Endodermal cell (in vitro differentiated cells): ENCODE data around the gene KAZN. TPM values are rescaled to one million over a fixed set of nuclear protein-coding genes. Genes with fewer than 3 reads are reported as not detected.
A peak's percentile ranks its signal among the peaks of the same experiment; 100 is the strongest.

Source experiments
- DNase-seq: peaks from one replicate; pipeline ENCODE4 v3.0.0-alpha.2; 2017
- H3K27ac ChIP-seq: 2 replicates; pipeline ENCODE4 v1.5.1; 2013; ENCODE audit warnings: mild to moderate bottlenecking, low read depth, low read length, moderate library complexity
- H3K27me3 ChIP-seq: 2 replicates; pipeline ENCODE4 v1.6.1; 2013; ENCODE audit warnings: mild to moderate bottlenecking, low read length, moderate library complexity; ENCODE audit not compliant: insufficient read depth, control insufficient read depth, poor library complexity, severe bottlenecking
- H3K36me3 ChIP-seq: 2 replicates; pipeline ENCODE4 v1.7.0; 2013; ENCODE audit warnings: mild to moderate bottlenecking, low read length, moderate library complexity; ENCODE audit not compliant: control insufficient read depth, insufficient read depth
- H3K4me1 ChIP-seq: one replicate; pipeline ENCODE4 v1.7.0; 2013; ENCODE audit warnings: low read length; ENCODE audit not compliant: control insufficient read depth, insufficient read depth
- H3K4me3 ChIP-seq: 2 replicates; pipeline ENCODE4 v1.5.1; 2013; ENCODE audit warnings: mild to moderate bottlenecking, low read length, moderate library complexity
- H3K9ac ChIP-seq: 2 replicates; pipeline ENCODE4 v1.6.1; 2013; ENCODE audit warnings: mild to moderate bottlenecking, low read length, moderate library complexity; ENCODE audit not compliant: poor library complexity, severe bottlenecking; ENCODE audit errors: extremely low read depth
- H3K9me3 ChIP-seq: 2 replicates; pipeline ENCODE4 v1.6.1; 2013; ENCODE audit warnings: mild to moderate bottlenecking, low read length, moderate library complexity; ENCODE audit not compliant: control insufficient read depth
- H3K27ac Mint-ChIP-seq: 2 replicates; pipeline ENCODE4 v1.8.0; 2020; ENCODE audit warnings: mixed read lengths
- H3K27me3 Mint-ChIP-seq: 2 replicates; pipeline ENCODE4 v1.8.0; 2021; ENCODE audit warnings: mild to moderate bottlenecking, mixed read lengths; ENCODE audit not compliant: insufficient read depth
- H3K36me3 Mint-ChIP-seq: 2 replicates; pipeline ENCODE4 v1.8.0; 2020; ENCODE audit warnings: low read depth, mixed read lengths
- H3K4me1 Mint-ChIP-seq: 2 replicates; pipeline ENCODE4 v1.8.0; 2020; ENCODE audit warnings: mixed read lengths
- H3K4me3 Mint-ChIP-seq: 2 replicates; pipeline ENCODE4 v1.8.0; 2020; ENCODE audit warnings: mild to moderate bottlenecking, moderate library complexity, mixed read lengths
- H3K9me3 Mint-ChIP-seq: 2 replicates; pipeline ENCODE4 v1.8.0; 2020; ENCODE audit warnings: mild to moderate bottlenecking, mixed read lengths
- CTCF ChIP-seq: fragments of 200-600 bp; sonication (generic); conservative IDR thresholded peaks from 2 replicates; pipeline ENCODE4 v1.5.0; 2021; ENCODE audit warnings: antibody characterized with exemption, mild to moderate bottlenecking
- WGBS, 2 experiments: methylation state at CpG; one replicate each; pipeline versions ENCODE4 v1.1.5 to v1.1.7; 2013; ENCODE audit warnings: missing lambda C conversion rate in 2 of 2, mixed read lengths in 1 of 2; ENCODE audit not compliant: insufficient coverage in 1 of 2, insufficient read length in 1 of 2; 5-methylcytosine and 5-hydroxymethylcytosine counted together
- total RNA-seq, 2 donors: library from RNA; stranded (reverse); fragmentation: NEBNext Ultra II Directional in 1 of 2; extraction: Animal tissue kit (Norgen Biotek cat#: 25700) in 1 of 2; gene quantifications; 2 replicates in 1 of 2; 3 replicates in 1 of 2; pipeline ENCODE4 v1.2.1, GENCODE V29; 2021

The KAZN gene
- total RNA-seq, 2 donors from 2014 or later = 12.4 to 13.9 TPM

- Histone ChIP-seq H3K4me3 (no peak overlapping the region), H3K4me1 (peaks cover 9% of the 10 kb centered on the region), H3K9ac (no peak overlapping the region), H3K27ac (no peak overlapping the region), H3K9me3 (no peaks in the 10 kb centered on the region), H3K27me3 (no peaks in the 10 kb centered on the region), H3K36me3 (no peaks in the 10 kb centered on the region)
- no peak for TF ChIP-seq CTCF
- 84 to 90% methylated on average over 1 of the region's 1 CpG for WGBS, 2 experiments
- Mint-ChIP-seq H3K36me3 (no peaks in the 10 kb centered on the region), H3K27me3 (no peaks in the 10 kb centered on the region), H3K27ac (no peak overlapping the region), H3K4me1 (peaks cover 36% of the 10 kb centered on the region), H3K4me3 (no peak overlapping the region), H3K9me3 (no peaks in the 10 kb centered on the region)
- no peak for DNase-seq
Measured at GRCh38 chr1:14786681-14787080, 188.2 kb downstream of the KAZN start.

GRCh38 chr1:14787604-14788003 is 189.1 kb downstream of the KAZN start:
- H3K36me3 Mint-ChIP-seq = no peaks in the 10 kb centered on the region
- no peaks in the 10 kb centered on the region for H3K27me3 ChIP-seq
- DNase-seq = peak; percentile 62
- H3K4me3 ChIP-seq = no peak overlapping the region
- H3K9me3 ChIP-seq = no peaks in the 10 kb centered on the region
- H3K4me3 Mint-ChIP-seq = no peak overlapping the region
- peaks cover 36% of the 10 kb centered on the region for H3K4me1 Mint-ChIP-seq
- H3K9ac ChIP-seq = no peak overlapping the region
- no peaks in the 10 kb centered on the region for H3K36me3 ChIP-seq
- no peaks in the 10 kb centered on the region for H3K27me3 Mint-ChIP-seq
- H3K4me1 ChIP-seq = peaks cover 9% of the 10 kb centered on the region
- peak; percentile 60 for TF ChIP-seq CTCF
- H3K9me3 Mint-ChIP-seq = no peaks in the 10 kb centered on the region
- no peak overlapping the region for H3K27ac ChIP-seq
- no peak overlapping the region for H3K27ac Mint-ChIP-seq
- 91% methylated on average over 8 to 10 of the region's 10 CpGs for WGBS, 2 experiments

GRCh38 chr1:14788080-14788479 is 189.6 kb downstream of the KAZN start:
- WGBS, 2 experiments = 93 to 96% methylated on average over 4 to 7 of the region's 7 CpGs

More at GRCh38 chr1:14788080-14788479, 189.6 kb downstream of the KAZN start:
- no peaks in the 10 kb centered on the region for H3K9me3 Mint-ChIP-seq
- no peak for TF ChIP-seq CTCF
- H3K4me3 Mint-ChIP-seq = no peak overlapping the region
- H3K4me3 ChIP-seq = no peak overlapping the region
- H3K36me3 ChIP-seq = no peaks in the 10 kb centered on the region
- DNase-seq = no peak
- no peak overlapping the region for H3K9ac ChIP-seq
- H3K36me3 Mint-ChIP-seq = no peaks in the 10 kb centered on the region
- no peaks in the 10 kb centered on the region for H3K27me3 ChIP-seq
- H3K27ac ChIP-seq = no peak overlapping the region
- H3K4me1 Mint-ChIP-seq = peaks cover 31% of the 10 kb centered on the region
- H3K4me1 ChIP-seq = peaks cover 9% of the 10 kb centered on the region
- no peak overlapping the region for H3K27ac Mint-ChIP-seq
- no peaks in the 10 kb centered on the region for H3K27me3 Mint-ChIP-seq
- H3K9me3 ChIP-seq = no peaks in the 10 kb centered on the region
